Activated CD8-positive, alpha-beta memory T cell treated with anti-CD3 and anti-CD28 coated beads, Interleukin-2, amount 50 U/mL, for 1 hour (primary cell): ENCODE results near the gene ADAP2.
"Not testable (repeated sequence)": the region's sequence is repeated elsewhere in the genome, so short reads cannot be mapped to it uniquely, and the experiment has no call there.

Source experiments
- DNase-seq: peaks from one replicate; pipeline ENCODE4 v3.0.0-alpha.2; 2020; ENCODE audit errors: extremely low read depth

ADAP2 gene

DNA sequence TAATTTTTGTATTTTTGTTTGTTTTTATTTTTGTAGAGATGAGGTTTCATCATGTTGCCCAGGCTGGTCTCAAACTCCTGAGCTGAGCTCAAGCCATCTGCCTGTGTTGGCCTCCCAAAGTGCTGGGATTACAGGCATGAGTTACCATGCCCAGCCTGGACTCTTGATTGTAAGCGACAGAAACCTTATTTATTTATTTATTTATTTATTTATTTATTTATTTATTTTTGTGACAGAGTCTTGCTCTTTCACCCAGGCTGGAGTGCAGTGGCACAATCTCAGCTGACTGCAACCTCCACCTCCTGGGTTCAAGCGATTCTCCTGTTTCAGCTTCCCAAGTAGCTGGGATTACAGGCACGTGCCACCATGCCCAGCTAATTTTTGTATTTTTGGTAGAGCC is 8.1 kb downstream of the ADAP2 start:
- DNase-seq: not testable (repeated sequence)

DNA sequence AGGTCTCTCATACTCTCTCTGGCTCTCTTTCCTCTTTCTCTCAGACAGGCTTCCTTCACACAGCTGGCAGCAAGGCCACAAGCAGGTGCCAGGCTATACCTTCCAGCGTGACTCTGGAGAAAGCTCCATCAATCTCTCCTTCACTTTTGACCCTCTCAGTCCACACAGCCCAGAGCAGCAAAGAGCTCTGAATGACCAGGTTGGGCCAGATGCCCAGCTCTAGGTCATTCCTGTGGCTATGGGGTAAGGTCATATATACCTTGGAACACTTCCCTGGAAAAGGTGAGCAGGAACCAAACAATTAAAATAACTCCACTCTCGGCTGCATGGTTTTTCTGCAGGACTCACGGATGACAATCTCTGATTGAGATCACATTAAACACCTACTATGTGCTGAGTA is 8.8 kb downstream of the ADAP2 start:
- DNase-seq: no peak

GRCh38 chr17:30931582-30931981 is 9.8 kb downstream of the ADAP2 start:
- DNase-seq: not testable (repeated sequence)

- no peak for DNase-seq
Measured at GRCh38 chr17:30933966-30934365, 12.2 kb downstream of the ADAP2 start.

DNA sequence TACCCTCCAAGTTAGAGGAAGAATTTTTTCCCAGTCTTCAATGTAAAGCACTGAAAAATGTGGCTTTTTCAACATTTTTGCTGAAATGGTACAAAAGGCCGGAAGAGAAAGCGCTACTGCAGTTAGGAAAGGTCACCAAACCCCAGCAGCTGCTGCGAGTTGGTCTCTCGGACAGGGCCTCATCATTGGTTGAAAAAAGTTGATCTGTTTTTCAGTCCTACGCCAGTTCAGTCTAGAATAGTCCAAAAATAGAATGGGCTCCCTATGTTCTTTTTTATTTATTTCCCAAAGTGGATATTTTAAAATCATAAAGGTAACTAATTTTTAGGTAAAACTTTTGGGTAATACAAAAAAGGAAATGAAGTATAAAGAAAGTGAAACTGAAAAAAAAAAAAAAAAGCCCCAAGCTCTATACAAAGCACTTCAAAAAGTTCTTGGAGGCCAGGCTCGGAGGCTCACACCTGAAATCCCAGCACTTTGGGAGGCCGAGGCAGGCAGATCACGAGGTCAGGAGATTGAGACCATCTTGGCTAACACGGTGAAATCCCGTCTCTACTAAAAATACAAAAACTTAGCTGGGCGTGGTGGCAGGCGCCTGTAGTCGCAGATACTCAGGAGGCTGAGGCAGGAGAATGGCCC is 17.4 kb downstream of the ADAP2 start:
- no peak for DNase-seq

DNA sequence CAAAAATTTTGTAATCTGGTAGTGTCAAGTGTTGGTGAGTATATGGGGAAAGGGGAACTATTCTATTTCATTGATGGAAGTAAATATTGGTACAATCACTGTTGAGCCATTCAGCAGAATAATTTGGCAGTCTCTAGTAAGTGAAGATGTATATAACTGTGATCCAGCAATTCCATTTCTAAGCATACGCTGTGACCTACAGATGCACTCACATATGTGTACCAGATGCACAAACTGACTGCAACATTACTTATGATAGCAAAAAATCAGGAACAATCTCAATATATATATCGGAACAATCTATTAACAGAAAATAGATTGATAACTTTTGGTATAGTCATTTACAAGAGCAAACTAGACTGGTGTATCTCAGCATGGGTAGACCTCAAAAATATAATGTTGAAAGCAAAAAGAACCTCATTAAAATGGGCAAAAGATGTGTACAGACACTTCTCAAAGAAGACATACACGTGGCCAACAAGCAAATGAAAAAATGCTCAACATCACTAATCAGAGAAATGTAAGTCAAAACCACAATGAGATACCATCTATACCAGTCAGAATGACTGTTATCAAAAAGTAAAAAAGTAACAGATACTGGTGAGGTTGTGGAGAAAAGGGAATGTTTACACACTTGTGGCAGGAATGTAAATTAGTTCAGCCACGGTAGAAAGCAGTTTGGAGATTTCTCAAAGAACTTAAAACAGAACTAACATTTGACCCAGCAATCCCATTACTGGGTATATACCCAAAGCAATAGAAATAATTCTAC is 20.7 kb downstream of the ADAP2 start:
- no peak for DNase-seq

DNA sequence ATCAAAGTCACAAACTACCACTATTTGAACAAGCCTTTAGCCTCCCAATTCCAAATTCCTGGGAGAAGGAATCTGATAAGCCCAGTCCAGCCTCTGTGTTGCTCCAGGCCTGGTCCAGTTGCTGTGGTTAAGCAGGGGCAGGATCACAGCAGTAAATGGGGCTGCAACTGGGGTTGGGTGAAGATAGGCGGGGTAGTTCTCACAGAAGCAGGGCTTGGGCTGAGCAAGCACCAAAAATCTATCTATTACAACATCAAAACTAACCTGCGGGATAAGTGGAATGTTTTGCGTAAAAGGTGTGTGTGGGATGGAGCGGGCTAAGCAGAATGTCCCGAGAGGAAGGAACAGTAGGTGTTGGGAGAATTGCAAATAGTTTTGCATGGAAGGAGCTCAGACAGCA is 26.1 kb downstream of the ADAP2 start:
- no peak for DNase-seq

GRCh38 chr17:30950189-30950588 is 28.4 kb downstream of the ADAP2 start:
- DNase-seq: no peak

DNA sequence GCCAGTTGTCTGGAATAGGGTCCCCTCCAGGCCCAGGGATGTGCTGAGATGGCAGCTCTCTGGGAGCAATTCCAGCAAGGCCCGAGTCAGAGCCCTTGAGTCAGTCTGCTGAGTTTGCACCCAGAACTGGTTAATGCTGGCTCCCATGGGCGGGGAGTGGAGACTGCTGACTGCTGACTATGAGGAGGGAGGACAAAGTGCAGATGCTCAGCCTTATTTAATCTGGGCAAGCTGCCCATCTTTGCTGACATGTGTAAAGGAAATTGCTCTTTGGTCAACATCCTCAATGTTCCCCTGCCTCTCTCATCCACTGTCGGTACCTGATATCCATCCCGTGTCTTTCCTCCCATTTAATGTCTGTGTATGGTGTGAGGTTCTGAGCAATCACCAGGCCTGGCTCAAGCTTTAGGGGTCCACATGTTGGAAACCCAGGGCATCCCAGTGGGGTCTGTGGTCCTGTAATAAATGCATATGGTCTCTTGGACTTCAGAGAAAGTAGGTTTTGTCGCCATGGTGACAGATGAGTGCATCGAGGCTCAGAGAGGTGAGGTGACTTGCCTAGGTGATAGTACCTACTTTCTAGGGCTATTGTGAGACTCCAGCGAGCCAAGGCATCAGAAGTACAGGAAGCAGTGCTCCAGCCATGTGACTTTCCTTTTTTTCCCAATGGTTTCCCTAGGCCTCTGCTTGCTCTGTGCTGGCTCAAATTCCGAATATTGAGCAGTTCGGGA is 29.1 kb downstream of the ADAP2 start:
- no peak for DNase-seq

DNA sequence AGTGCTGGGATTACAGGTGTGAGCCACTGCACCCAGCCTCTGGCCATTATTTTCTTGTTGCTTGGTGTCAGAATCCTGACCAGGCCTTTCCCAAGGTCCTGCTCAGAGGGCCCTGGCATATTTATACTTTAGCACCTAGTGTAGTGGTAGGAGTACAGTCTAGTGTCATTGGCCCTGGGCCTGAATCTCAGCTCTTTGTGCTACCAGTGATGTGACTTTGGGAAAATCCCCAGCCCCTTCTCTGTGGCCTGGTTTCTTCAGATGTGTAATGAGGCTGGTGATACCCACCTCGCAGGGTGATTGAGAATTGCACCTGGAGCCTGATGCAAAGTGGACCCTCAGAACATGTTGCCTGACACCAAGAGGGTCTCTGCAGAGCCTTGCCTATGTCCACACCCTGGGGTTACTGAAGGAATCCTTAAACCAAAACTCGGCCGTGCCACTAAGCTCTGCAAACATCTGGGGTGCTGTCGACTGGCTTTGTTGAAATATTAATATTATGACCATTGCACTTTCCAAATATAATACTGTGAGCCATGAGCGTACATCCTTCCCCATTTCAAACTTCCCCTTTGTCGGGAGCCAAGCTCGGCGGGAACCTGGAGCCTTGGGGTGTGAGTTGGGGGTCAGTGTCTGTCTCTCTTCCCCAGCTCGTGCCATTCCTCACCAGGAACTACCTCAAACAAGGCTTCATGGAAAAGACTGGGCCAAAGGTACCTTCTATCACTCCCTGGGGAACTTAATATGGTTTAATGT is 31.1 kb downstream of the ADAP2 start:
- DNase-seq: no peak

DNA sequence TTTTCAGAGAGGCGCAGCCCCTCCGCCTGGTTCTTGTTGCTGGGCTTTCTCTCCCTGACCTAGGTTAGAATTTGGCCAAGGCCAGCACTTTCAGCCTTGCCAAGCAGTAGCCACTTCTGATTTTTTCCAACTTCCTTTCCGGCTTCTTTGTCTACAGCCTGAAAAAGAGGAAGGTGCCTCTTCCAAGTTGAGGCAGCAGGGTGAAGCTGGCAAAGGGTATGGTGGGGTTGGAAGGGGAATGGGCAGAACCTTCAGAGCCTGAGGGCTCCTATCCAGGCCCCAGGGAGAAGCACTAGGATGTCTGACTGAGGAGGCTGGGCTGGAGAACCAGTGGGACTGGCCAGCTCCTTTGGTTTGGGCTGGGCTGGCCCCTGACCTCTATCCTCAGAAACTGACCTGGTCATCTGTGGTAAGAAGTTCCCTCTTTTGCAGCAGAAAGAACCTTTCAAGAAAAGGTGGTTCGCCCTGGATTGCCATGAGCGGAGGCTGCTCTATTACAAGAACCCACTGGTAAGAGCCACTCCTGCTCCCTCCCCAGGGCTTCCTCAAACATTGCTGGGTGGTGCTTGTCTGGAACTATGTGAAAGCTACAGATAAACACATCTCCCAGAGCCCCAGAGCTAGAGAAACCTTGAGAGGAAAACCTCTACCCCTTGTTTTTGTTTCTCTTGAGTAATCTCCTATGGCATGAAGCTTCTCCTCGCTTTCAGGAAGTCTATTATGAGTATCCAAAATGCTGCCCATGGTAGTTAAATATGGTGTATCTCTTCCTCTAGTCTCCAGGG is 32.5 kb downstream of the ADAP2 start:
- no peak for DNase-seq

DNA sequence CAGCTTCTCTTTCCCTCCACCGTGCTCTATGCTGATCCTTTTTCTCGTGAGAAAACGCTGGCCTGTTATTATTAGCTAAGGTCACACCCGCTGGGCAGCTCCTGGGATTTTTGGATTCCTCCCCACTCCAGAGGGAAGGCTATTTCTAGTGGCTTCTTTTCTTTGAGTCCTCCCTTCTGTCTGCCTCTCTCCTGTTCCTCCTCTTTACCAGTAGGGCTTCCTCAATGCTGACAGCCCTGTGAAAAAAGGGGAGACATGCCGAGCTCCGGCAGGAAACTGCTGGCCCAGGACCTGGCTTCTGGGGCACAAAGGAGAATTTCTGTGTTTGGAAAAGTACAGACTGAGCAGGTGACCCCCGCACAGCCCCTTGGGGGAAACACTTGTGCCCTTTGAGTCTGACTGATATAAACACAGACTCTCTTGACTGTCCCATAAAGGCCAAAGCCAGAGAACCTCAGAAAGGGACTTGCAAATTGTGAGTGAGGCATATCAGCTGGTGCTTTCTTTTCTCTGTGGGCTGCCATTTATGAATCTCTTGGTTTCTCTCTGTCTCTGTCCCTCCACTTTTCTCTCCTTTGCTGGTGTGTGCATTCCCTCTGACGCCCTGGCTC is 35.1 kb downstream of the ADAP2 start:
- no peak for DNase-seq

DNA sequence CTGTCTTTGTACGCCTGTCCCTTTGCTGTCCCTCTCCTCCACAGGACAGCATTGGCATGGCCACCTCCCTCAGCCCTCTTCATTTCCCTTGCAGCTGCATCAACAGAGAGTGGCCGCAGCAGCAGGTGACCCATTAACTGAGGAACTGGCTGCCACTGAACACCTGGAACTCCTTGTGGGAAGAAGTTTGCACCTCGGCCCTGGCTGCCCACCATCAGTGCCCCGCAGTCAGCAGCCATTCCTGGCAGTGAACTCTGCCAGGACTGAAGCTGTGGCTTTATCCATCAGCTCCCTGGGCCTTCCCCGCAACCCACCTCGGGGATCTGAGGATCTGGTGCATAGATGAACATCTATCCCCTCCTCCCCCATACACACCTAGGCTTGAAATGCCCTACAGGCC is 36.0 kb downstream of the ADAP2 start:
- no peak for DNase-seq

DNA sequence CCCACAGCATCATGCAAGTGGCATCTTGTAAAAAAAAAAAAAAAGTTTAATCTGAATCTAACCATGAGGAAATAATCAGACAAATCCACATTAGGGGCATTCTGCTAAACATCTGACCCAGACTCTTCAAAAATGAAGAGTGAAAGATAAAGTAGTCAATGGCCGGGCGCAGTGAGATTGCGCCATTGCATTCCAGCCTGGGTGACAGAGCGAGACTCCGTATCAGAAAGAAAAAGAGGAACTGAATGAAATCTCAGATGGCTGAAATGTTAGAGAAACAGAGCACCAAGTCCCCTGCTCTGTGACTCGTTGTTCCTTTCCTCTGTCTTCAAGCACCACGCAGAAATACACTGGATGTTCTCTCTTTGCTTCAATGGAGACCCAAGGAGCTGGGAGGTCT is 36.4 kb downstream of the ADAP2 start:
- no peak for DNase-seq

DNA sequence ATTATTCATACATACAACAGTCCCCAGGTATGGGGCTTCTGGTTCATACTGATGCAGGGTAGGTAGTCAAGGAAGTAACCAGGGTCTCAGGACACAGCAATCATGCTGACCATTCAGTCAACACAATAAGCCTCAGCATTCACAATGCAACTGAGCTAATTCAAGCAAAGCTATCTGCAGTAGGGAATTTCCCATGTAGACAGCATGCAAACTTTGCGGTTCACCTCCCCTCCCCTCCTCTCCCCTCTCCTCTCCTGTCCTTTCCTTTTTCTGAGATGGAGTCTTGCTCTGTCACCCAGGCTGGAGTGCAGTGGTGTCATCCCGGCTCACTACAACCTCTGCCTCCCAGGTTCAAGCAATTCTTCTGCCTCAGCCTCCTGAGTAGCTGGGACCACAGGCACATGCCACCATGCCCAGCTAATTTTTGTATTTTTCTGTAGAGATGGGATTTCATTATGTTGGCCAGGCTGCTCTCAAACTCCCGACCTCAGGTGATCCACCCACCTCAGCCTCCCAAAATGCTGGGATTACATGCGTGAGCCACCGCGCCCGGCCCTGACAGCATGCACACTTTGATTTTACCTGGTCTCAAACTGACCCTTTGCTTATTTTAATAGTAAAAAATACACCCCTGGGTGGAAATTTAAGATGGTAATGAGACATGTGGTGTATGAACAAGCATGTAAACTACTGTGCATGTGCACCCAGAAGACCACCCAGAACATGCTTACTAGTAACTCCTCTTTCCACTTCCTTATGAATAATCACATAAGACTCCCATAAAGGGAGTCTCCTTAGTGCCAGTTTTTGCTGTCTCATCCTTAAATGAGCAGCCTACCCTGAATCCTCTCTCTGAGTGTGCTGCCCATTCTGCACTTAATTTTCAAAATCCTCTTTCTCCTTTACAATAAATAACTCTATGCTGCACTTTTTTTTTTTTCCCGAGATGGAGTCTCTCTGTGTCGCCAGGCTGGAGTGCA is 39.8 kb downstream of the ADAP2 start:
- no peak for DNase-seq

GRCh38 chr17:30964312-30964711 is 42.6 kb downstream of the ADAP2 start:
- not testable (repeated sequence) for DNase-seq

GRCh38 chr17:30964876-30965275 is 43.1 kb downstream of the ADAP2 start:
- DNase-seq: no peak

- DNase-seq: no peak
Measured at GRCh38 chr17:30965686-30966085, 43.9 kb downstream of the ADAP2 start.

DNA sequence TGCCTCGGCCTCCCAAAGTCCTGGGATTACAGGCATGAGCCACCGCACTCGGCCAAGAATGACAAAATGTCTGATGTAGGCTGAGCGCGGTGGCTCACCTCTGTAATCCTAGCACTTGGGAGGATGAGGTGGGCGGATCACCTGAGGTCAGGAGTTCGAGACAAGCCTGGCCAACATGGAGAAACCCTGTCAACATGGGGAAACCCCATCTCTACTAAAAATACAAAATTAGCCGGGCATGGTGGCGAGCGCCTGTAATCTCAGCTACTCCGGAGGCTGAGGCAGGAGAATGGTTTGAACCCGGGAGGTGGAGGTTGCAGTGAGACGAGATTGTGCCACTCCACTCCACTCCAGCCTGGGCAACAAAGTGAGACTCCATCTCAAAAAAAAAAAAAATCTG is 46.2 kb downstream of the ADAP2 start:
- not testable (repeated sequence) for DNase-seq
